HL-60 (cell line): Measurements from ENCODE around the gene TMC8.

Experiments
- POLR2AphosphoS5 ChIP-seq: IDR thresholded peaks from 2 replicates; pipeline ENCODE4 v1.6.1; 2012; ENCODE audit warnings: low read depth
- REST ChIP-seq: IDR thresholded peaks from 2 replicates; pipeline ENCODE4 v1.6.1; 2012; ENCODE audit warnings: low read depth; ENCODE audit not compliant: insufficient replicate concordance
- SPI1 ChIP-seq: IDR thresholded peaks from 2 replicates; pipeline ENCODE4 v1.6.1; 2012; ENCODE audit warnings: low read depth, mild to moderate bottlenecking, borderline replicate concordance
- TF ChIP-seq, protein P1 (sequence below): IDR thresholded peaks from one replicate; pipeline ENCODE4 v1.5.1; 2011; ENCODE audit warnings: low read length, control low read depth, inconsistent platforms; ENCODE audit not compliant: insufficient read depth

GRCh38 chr17:78081551-78081950 lies 49.0 kb upstream of the TMC8 start:
- TF ChIP-seq POLR2AphosphoS5 = no peak
- TF ChIP-seq, protein P1, sequence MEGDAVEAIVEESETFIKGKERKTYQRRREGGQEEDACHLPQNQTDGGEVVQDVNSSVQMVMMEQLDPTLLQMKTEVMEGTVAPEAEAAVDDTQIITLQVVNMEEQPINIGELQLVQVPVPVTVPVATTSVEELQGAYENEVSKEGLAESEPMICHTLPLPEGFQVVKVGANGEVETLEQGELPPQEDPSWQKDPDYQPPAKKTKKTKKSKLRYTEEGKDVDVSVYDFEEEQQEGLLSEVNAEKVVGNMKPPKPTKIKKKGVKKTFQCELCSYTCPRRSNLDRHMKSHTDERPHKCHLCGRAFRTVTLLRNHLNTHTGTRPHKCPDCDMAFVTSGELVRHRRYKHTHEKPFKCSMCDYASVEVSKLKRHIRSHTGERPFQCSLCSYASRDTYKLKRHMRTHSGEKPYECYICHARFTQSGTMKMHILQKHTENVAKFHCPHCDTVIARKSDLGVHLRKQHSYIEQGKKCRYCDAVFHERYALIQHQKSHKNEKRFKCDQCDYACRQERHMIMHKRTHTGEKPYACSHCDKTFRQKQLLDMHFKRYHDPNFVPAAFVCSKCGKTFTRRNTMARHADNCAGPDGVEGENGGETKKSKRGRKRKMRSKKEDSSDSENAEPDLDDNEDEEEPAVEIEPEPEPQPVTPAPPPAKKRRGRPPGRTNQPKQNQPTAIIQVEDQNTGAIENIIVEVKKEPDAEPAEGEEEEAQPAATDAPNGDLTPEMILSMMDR = no peak
- TF ChIP-seq SPI1 = no peak
- TF ChIP-seq REST = no peak
